ENCODE data around the gene ACTG1. TPM values are rescaled to one million over a fixed set of nuclear protein-coding genes. Genes with fewer than 3 reads are reported as not detected.

ACTG1 gene
- total RNA-seq, 1 experiment from 2014 or later: 1,461 TPM

GRCh38 chr17:81491181-81491581, 21.4 kb downstream of the ACTG1 start:
- TF ChIP-seq, protein P1, sequence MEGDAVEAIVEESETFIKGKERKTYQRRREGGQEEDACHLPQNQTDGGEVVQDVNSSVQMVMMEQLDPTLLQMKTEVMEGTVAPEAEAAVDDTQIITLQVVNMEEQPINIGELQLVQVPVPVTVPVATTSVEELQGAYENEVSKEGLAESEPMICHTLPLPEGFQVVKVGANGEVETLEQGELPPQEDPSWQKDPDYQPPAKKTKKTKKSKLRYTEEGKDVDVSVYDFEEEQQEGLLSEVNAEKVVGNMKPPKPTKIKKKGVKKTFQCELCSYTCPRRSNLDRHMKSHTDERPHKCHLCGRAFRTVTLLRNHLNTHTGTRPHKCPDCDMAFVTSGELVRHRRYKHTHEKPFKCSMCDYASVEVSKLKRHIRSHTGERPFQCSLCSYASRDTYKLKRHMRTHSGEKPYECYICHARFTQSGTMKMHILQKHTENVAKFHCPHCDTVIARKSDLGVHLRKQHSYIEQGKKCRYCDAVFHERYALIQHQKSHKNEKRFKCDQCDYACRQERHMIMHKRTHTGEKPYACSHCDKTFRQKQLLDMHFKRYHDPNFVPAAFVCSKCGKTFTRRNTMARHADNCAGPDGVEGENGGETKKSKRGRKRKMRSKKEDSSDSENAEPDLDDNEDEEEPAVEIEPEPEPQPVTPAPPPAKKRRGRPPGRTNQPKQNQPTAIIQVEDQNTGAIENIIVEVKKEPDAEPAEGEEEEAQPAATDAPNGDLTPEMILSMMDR (IDR thresholded peaks at IDR 0.05; ENCODE audit: unreplicated experiment): no peak
- H3K36me3 Mint-ChIP-seq (ENCODE audit: insufficient read depth, unreplicated experiment): no peaks in the 10 kb centered on the region
- no peak overlapping the region for H3K4me3 Mint-ChIP-seq (ENCODE audit: unreplicated experiment)
- no peak for DNase-seq (ENCODE audit: unreplicated experiment)
- no peaks in the 10 kb centered on the region for H3K9me3 Mint-ChIP-seq (ENCODE audit: unreplicated experiment)
- intact Hi-C loops (cut with micrococcal nuclease): no loop called here
- ChIA-PET POLR2A (no interaction called here), CTCF (no interaction called here)
- BruUV-seq (replicated peaks): no TSS peak
- H3K27ac Mint-ChIP-seq (ENCODE audit: low read depth, unreplicated experiment): no peak overlapping the region
- no peaks in the 10 kb centered on the region for H3K4me1 Mint-ChIP-seq (ENCODE audit: insufficient read depth, unreplicated experiment)
- H3K27me3 Mint-ChIP-seq (ENCODE audit: insufficient read depth, unreplicated experiment): peaks cover 16% of the 10 kb centered on the region

DNA sequence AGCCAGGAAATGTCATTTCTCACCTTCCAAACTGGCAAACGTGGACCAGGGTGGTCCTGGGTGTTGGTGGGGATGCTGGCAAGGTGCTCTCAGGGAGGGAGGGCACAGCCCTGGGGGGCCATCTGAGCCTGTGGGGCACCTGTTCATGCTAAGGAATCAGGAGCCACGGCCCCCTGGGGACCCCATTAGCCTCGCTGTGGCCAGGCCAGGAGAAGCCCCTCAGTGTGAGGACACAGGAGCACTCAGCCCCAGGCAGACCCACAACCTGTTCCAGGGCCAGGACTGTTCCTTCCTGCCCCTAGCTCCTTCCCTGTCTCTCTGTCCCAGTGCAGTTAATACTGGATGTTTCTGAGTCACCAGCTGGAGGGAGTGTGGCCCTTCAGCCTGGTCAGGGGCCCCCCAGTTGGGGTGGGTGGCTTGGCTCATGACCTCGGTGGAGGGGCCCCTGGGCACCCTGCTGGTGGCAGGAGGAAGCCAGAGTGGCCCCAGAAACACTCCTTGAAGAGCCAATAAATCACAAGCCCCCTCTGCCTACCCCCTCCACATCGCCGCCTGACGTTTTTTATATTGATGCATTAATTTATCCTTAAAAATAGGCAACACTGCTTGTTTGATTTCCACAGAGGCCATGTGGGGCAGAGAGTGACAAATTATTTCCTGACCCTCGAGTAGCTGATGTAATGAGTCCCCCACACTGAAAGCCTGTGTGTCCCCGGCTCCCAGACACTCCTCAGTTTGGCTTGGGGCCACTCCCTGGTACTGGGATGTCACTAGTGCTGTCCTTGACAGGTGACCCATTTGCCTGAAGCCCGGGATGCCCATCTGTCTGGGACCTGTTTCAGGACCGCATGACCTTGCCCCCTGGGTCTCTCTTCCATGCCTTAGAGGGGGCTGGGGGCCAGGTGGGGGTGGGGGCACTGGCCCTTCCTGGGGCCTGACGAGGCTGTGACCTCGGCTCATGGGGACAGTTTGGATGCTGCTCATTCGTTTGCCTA, 22.3 kb downstream of the ACTG1 start:
- Mint-ChIP-seq H3K4me1 (ENCODE audit: insufficient read depth, unreplicated experiment) (no peaks in the 10 kb centered on the region), H3K36me3 (ENCODE audit: insufficient read depth, unreplicated experiment) (no peaks in the 10 kb centered on the region), H3K27me3 (ENCODE audit: insufficient read depth, unreplicated experiment) (peaks cover 16% of the 10 kb centered on the region), H3K9me3 (ENCODE audit: unreplicated experiment) (no peaks in the 10 kb centered on the region), H3K4me3 (ENCODE audit: unreplicated experiment) (no peak overlapping the region), H3K27ac (ENCODE audit: low read depth, unreplicated experiment) (no peak overlapping the region)
- TF ChIP-seq, protein P1 (IDR thresholded peaks at IDR 0.05; ENCODE audit: unreplicated experiment): no peak
- DNase-seq (ENCODE audit: unreplicated experiment): no peak
- POLR2A ChIA-PET: no interaction called here
- CTCF ChIA-PET: interaction anchor here (0.6 to 1.1 kb wide), 3 partner anchors 8 to 662 kb away, joined by 3 read pairs; no protein-coding TSS in a partner anchor
- BruUV-seq (replicated peaks): no TSS peak
- intact Hi-C loops (cut with micrococcal nuclease): no loop called here

DNA sequence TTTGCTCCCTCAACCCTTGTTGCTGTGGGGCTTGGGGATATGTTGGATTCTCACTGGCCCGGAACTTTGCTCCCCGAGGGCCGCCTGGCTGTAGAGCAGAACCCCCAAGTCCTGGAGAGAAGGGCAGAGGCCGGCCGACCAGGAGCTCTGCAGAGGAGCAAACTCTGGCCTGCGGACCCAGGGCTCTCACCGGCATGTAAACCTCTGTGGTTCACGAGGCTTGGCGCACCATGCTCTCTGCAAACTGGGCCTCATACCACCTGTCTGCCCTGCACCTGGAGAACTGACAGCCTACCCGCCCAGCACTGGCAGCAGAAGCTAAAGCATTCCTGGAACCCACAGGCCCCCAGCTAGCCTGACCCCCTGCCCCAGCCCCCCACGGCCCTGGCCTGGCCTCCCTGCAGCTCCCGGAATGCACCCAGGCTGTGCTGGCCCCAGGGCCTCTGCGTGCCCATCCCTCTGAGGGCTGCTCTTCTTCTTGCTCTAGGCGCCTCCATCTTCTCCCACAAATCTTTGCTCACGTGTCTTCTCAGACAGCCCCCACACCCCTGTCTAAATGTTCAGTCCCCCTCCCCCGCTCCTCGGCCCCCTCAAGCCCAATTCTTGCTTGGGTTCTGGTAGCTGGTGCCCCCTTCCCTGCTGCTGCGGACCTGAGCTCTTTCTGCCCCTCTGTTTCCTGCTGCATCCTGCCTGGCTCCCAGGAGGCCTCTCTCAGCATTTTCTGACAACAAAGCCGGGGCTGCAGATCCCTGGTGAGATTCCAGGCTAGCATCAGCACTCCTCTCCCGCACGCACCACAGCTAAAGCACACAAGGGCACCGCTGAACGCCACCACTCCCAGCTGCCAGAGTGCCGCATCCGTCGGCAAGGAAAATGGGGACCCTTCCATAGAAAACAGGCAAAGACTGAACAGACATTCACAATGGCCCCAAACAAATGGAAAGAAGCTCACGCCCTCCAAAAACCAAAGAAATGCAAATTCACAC, 23.3 kb downstream of the ACTG1 start:
- H3K9me3 Mint-ChIP-seq (ENCODE audit: unreplicated experiment): no peaks in the 10 kb centered on the region
- DNase-seq (ENCODE audit: unreplicated experiment): no peak
- intact Hi-C loops (cut with micrococcal nuclease): no loop called here
- H3K36me3 Mint-ChIP-seq (ENCODE audit: insufficient read depth, unreplicated experiment): no peaks in the 10 kb centered on the region
- no peak overlapping the region for H3K4me3 Mint-ChIP-seq (ENCODE audit: unreplicated experiment)
- BruUV-seq (replicated peaks): no TSS peak
- peaks cover 16% of the 10 kb centered on the region for H3K27me3 Mint-ChIP-seq (ENCODE audit: insufficient read depth, unreplicated experiment)
- H3K4me1 Mint-ChIP-seq (ENCODE audit: insufficient read depth, unreplicated experiment): no peaks in the 10 kb centered on the region
- TF ChIP-seq, protein P1 (IDR thresholded peaks at IDR 0.05; ENCODE audit: unreplicated experiment): no peak
- POLR2A ChIA-PET: interaction anchor here (0.6 kb wide), 1 partner anchor 25 kb away, joined by 3 read pairs; no protein-coding TSS in a partner anchor
- CTCF ChIA-PET: interaction anchor here (0.6 to 1.1 kb wide), 5 partner anchors 9 to 663 kb away, joined by 3 to 4 read pairs (median 3); no protein-coding TSS in a partner anchor
- no peak overlapping the region for H3K27ac Mint-ChIP-seq (ENCODE audit: low read depth, unreplicated experiment)
